Tibial nerve (tissue), 4 donors: ENCODE results near the gene CDSN. TPM values are rescaled to one million over a fixed set of nuclear protein-coding genes. Genes with fewer than 3 reads are reported as not detected.

ENCODE experiments used
- DNase-seq, 2 donors: peaks; one replicate each; pipeline ENCODE4 v3.0.0-alpha.2; 2019; ENCODE audit warnings: low spot score in 2 of 2
- H3K27ac ChIP-seq, 4 donors: fragments of 200-600 bp; sonication (generic) in 3 of 4; one replicate each; pipeline ENCODE4 v1.5.1; 2017 to 2019; ENCODE audit warnings: mild to moderate bottlenecking in 1 of 4
- H3K27me3 ChIP-seq, 2 donors: fragments of 200-600 bp; sonication (generic) in 1 of 2; one replicate each; pipeline versions ENCODE4 v1.5.1 to v1.6.0; 2017 to 2019
- H3K36me3 ChIP-seq, 3 donors: fragments of 200-600 bp; sonication (generic); one replicate each; pipeline ENCODE4 v1.5.1; 2018 to 2019
- H3K4me1 ChIP-seq, 4 donors: fragments of 200-600 bp; sonication (generic) in 3 of 4; one replicate each; pipeline ENCODE4 v1.5.1; 2017 to 2019
- H3K4me3 ChIP-seq, 4 donors: fragments of 200-600 bp; sonication (generic) in 3 of 4; one replicate each; pipeline ENCODE4 v1.5.1; 2017 to 2019; ENCODE audit warnings: mild to moderate bottlenecking in 1 of 4, moderate library complexity in 1 of 4
- H3K9me3 ChIP-seq, 4 donors: fragments of 200-600 bp; sonication (generic) in 3 of 4; one replicate each; pipeline ENCODE4 v1.5.1; 2017 to 2019
- CTCF ChIP-seq, 5 experiments: fragments of 200-600 bp in 3 of 5; fragments of 450-650 bp in 2 of 5; sonication (generic) in 3 of 5; IDR thresholded peaks; one replicate each; pipeline ENCODE4 v1.5.1; 2016 to 2019; ENCODE audit warnings: antibody characterized with exemption in 5 of 5, mild to moderate bottlenecking in 3 of 5, moderate library complexity in 2 of 5
- EP300 ChIP-seq, 2 donors: sonication (generic); formaldehyde crosslinking; IDR thresholded peaks; one replicate each; pipeline ENCODE4 v1.6.1; 2017; ENCODE audit warnings: antibody characterized with exemption in 2 of 2, mild to moderate bottlenecking in 1 of 2
- POLR2A ChIP-seq, 2 donors: fragments of 450-650 bp; IDR thresholded peaks; one replicate each; pipeline ENCODE4 v1.6.1; 2017; ENCODE audit warnings: antibody characterized with exemption in 2 of 2, mild to moderate bottlenecking in 2 of 2, moderate library complexity in 2 of 2
- WGBS, 2 donors: methylation state at CpG; one replicate each; pipeline ENCODE4 v1.1.5; 2018; 5-methylcytosine and 5-hydroxymethylcytosine counted together
- total RNA-seq, 4 donors: library from RNA; depleted of rRNA; stranded (reverse); fragments of >200 nt; gene quantifications; one replicate each; pipeline ENCODE4 v1.1.0, GENCODE V29; 2016

CDSN gene
- total RNA-seq, 4 donors from 2014 or later = not detected

GRCh38 chr6:31142361-31142761 is 22.1 kb upstream of the CDSN start:
- no peaks in the 10 kb centered on the region for H3K27me3 ChIP-seq
- no peak overlapping the region for H3K4me3 ChIP-seq
- DNase-seq = no peak
- 17 to 29% methylated on average over 2 of the region's 2 CpGs for WGBS, 2 donors
- no peak overlapping the region for H3K27ac ChIP-seq
- no peaks in the 10 kb centered on the region for H3K9me3 ChIP-seq
- peaks cover 0 to 23% (median 0%) of the 10 kb centered on the region in 4 donors for H3K4me1 ChIP-seq
- peaks cover 0 to 44% (median 0%) of the 10 kb centered on the region in 3 donors for H3K36me3 ChIP-seq
- TF ChIP-seq EP300 (IDR thresholded peaks at IDR 0.05) (no peak), CTCF (IDR thresholded peaks at IDR 0.05) (no peak), POLR2A (IDR thresholded peaks at IDR 0.05) (no peak)

- WGBS, 2 donors = 90 to 91% methylated on average over 15 of the region's 15 CpGs
- TF ChIP-seq EP300 (IDR thresholded peaks at IDR 0.05) (no peak), POLR2A (IDR thresholded peaks at IDR 0.05) (no peak), CTCF (IDR thresholded peaks at IDR 0.05) (no peak)
Measured at GRCh38 chr6:31140643-31141042, 20.4 kb upstream of the CDSN start.

GRCh38 chr6:31139599-31139998 is 19.4 kb upstream of the CDSN start:
- 27 to 35% methylated on average over 4 of the region's 4 CpGs for WGBS, 2 donors
- DNase-seq = no peak
- TF ChIP-seq CTCF (IDR thresholded peaks at IDR 0.05) (no peak), EP300 (IDR thresholded peaks at IDR 0.05) (no peak), POLR2A (IDR thresholded peaks at IDR 0.05) (no peak)

More at GRCh38 chr6:31140643-31141042, 20.4 kb upstream of the CDSN start:
- Histone ChIP-seq H3K27me3 (no peaks in the 10 kb centered on the region), H3K4me1 (peaks cover 0 to 23% (median 0%) of the 10 kb centered on the region in 4 donors), H3K36me3 (peaks cover 0 to 27% (median 0%) of the 10 kb centered on the region in 3 donors), H3K4me3 (no peak overlapping the region), H3K9me3 (no peaks in the 10 kb centered on the region), H3K27ac (no peak overlapping the region)
- no peak for DNase-seq

GRCh38 chr6:31138982-31139381 is 18.7 kb upstream of the CDSN start, which contains the start of gene PSORS1C2:
TSS of gene PSORS1C2 (minus strand) at chr6:31139066. CDS start at chr6:31139026, 40 bp downstream.
- H3K27me3 ChIP-seq = no peaks in the 10 kb centered on the region
- 89 to 95% methylated on average over 4 of the region's 4 CpGs for WGBS, 2 donors
- H3K27ac ChIP-seq = peak within 1 kb of the TSS in 1 of 4 donors; percentile 4
- H3K36me3 ChIP-seq = peaks cover 0 to 10% (median 0%) of the 10 kb centered on the region in 3 donors
- no peaks in the 10 kb centered on the region for H3K9me3 ChIP-seq
- no peak within 1 kb of the TSS for H3K4me3 ChIP-seq
- DNase-seq = no peak
- peaks cover 0 to 23% (median 0%) of the 10 kb centered on the region in 4 donors for H3K4me1 ChIP-seq
- no peak for TF ChIP-seq POLR2A (IDR thresholded peaks at IDR 0.05)

More at GRCh38 chr6:31139599-31139998, 19.4 kb upstream of the CDSN start:
- Histone ChIP-seq H3K4me1 (peaks cover 0 to 23% (median 0%) of the 10 kb centered on the region in 4 donors), H3K27ac (no peak overlapping the region), H3K36me3 (peaks cover 0 to 17% (median 0%) of the 10 kb centered on the region in 3 donors), H3K27me3 (no peaks in the 10 kb centered on the region), H3K4me3 (no peak overlapping the region), H3K9me3 (no peaks in the 10 kb centered on the region)

GRCh38 chr6:31135710-31136109 is 15.5 kb upstream of the CDSN start:
- Histone ChIP-seq H3K27ac (no peak overlapping the region), H3K36me3 (no peaks in the 10 kb centered on the region), H3K9me3 (no peaks in the 10 kb centered on the region), H3K4me1 (peaks cover 0 to 9% (median 0%) of the 10 kb centered on the region in 4 donors), H3K27me3 (no peaks in the 10 kb centered on the region), H3K4me3 (no peak overlapping the region)
- no peak for DNase-seq
- TF ChIP-seq POLR2A (IDR thresholded peaks at IDR 0.05) (no peak), CTCF (IDR thresholded peaks at IDR 0.05) (no peak), EP300 (IDR thresholded peaks at IDR 0.05) (no peak)
- WGBS, 2 donors = 85 to 92% methylated on average over 10 of the region's 10 CpGs
